WI38 (cell line): ENCODE measurements around the gene MED15.
"Not testable (repeated sequence)": the region's sequence is repeated elsewhere in the genome, so short reads cannot be mapped to it uniquely, and the experiment has no call there.

ENCODE experiments used
- H3K4me3 ChIP-seq: 2 replicates; pipeline ENCODE4 v1.5.1; 2011; ENCODE audit warnings: low read depth, mild to moderate bottlenecking, control low read depth, low read length
- CTCF ChIP-seq: IDR thresholded peaks from 2 replicates; pipeline ENCODE4 v1.5.1; 2012; ENCODE audit warnings: low read depth, mild to moderate bottlenecking, control low read depth, low read length

MED15 gene

GRCh38 chr22:20472629-20473442 is 34.6 kb upstream of the MED15 start:
- no peak for TF ChIP-seq CTCF
- H3K4me3 ChIP-seq, result no peak overlapping the region

GRCh38 chr22:20475115-20475436 is 32.3 kb upstream of the MED15 start:
- TF ChIP-seq CTCF, result no peak
- no peak overlapping the region for H3K4me3 ChIP-seq

- H3K4me3 ChIP-seq, result not testable (repeated sequence)
Measured at GRCh38 chr22:20475569-20475968, 31.8 kb upstream of the MED15 start.

- not testable (repeated sequence) for H3K4me3 ChIP-seq
Measured at GRCh38 chr22:20478059-20478458, 29.4 kb upstream of the MED15 start.

- no peak for TF ChIP-seq CTCF
- H3K4me3 ChIP-seq, result no peak overlapping the region
Measured at GRCh38 chr22:20479612-20480196, 27.7 kb upstream of the MED15 start.

- H3K4me3 ChIP-seq, result not testable (repeated sequence)
Measured at GRCh38 chr22:20483143-20483506, 24.3 kb upstream of the MED15 start.

- TF ChIP-seq CTCF, result no peak
Measured at GRCh38 chr22:20483771-20484170, 23.6 kb upstream of the MED15 start.

GRCh38 chr22:20484948-20485683 is 22.3 kb upstream of the MED15 start:
- no peak for TF ChIP-seq CTCF
- H3K4me3 ChIP-seq, result no peak overlapping the region

More at GRCh38 chr22:20483771-20484170, 23.6 kb upstream of the MED15 start:
- no peak overlapping the region for H3K4me3 ChIP-seq
